ENCODE data around the gene DNAJB6. TPM values are rescaled to one million over a fixed set of nuclear protein-coding genes. Genes with fewer than 3 reads are reported as not detected.

The DNAJB6 gene
- total RNA-seq, 1 donor from 2014 or later = 97.2 TPM

DNA sequence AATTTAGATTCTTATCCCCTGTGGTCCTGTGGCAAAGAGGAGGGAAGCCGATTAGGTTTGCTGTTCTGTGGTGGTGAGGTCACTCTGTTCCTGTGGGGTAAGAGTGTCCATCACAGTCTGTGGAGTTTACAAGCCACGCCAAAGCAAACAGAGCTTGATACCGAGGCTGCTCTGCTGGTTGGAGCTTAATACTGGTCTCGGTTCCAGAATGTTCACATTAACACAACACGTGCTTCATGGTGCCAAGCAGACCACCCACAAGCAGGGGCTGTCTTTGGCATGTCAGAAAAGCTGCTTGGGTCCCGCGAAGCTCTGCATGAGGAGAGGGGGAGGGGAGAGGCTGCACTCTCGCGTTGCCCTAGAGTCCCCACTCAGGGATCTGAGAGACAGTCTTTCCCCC, 47.5 kb downstream of the DNAJB6 start:
- Mint-ChIP-seq H3K9me3 (no peaks in the 10 kb centered on the region), H3K4me1 (ENCODE audit: unreplicated experiment) (peaks cover 6% of the 10 kb centered on the region), H3K27ac (no peak overlapping the region), H3K36me3 (peaks cover 39% of the 10 kb centered on the region), H3K4me3 (no peak overlapping the region), H3K27me3 (no peaks in the 10 kb centered on the region)
- TF ChIP-seq, protein P1, sequence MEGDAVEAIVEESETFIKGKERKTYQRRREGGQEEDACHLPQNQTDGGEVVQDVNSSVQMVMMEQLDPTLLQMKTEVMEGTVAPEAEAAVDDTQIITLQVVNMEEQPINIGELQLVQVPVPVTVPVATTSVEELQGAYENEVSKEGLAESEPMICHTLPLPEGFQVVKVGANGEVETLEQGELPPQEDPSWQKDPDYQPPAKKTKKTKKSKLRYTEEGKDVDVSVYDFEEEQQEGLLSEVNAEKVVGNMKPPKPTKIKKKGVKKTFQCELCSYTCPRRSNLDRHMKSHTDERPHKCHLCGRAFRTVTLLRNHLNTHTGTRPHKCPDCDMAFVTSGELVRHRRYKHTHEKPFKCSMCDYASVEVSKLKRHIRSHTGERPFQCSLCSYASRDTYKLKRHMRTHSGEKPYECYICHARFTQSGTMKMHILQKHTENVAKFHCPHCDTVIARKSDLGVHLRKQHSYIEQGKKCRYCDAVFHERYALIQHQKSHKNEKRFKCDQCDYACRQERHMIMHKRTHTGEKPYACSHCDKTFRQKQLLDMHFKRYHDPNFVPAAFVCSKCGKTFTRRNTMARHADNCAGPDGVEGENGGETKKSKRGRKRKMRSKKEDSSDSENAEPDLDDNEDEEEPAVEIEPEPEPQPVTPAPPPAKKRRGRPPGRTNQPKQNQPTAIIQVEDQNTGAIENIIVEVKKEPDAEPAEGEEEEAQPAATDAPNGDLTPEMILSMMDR (conservative IDR thresholded peaks at IDR 0.05) = no peak
- no peak for DNase-seq (ENCODE audit: extremely low spot score, unreplicated experiment)

DNA sequence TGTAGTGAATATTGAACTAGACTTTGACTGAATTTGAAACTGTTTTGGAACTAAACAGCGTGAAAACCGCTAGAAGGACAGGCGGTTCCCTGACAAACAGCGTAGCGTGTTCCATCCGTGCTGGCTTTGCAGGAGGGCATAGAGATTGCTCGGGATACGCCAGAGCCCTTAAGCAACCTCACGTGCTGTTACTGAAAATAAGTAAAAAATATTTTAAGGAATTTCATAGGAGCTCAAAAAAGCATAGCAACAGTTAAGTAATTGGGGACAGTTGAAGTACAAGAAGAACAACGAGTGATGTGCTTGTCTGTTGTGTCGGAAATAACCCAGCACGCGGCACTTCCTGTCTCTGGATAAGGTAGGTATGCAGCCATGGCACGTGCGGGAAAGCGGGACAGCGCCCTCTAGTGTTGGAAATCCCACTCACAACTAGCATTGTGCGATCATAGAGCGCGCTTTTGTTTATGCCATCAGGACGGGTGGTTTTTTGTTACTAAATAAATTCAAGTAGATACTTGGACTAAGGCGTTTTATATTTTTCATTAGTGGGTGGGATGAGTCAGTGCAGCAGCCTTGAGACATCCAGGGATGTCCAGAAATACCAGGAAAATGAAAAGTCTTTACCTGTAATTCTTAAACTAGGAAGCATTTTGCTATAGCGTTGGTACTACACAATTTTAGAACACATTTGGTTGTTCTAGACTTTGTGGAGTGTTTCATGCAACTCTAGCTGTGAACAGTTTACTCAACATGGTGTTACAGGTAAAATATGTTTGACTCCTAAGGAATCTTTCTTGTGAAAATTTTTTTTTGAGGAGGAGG, 50.4 kb downstream of the DNAJB6 start:
- Mint-ChIP-seq H3K27me3 (no peaks in the 10 kb centered on the region), H3K4me3 (no peak overlapping the region), H3K27ac (peak overlapping the region; percentile 61), H3K4me1 (ENCODE audit: unreplicated experiment) (peaks cover 6% of the 10 kb centered on the region), H3K9me3 (no peaks in the 10 kb centered on the region), H3K36me3 (peaks cover 39% of the 10 kb centered on the region)
- TF ChIP-seq, protein P1 (conservative IDR thresholded peaks at IDR 0.05) = peak; percentile 97
- no peak for DNase-seq (ENCODE audit: extremely low spot score, unreplicated experiment)

DNA sequence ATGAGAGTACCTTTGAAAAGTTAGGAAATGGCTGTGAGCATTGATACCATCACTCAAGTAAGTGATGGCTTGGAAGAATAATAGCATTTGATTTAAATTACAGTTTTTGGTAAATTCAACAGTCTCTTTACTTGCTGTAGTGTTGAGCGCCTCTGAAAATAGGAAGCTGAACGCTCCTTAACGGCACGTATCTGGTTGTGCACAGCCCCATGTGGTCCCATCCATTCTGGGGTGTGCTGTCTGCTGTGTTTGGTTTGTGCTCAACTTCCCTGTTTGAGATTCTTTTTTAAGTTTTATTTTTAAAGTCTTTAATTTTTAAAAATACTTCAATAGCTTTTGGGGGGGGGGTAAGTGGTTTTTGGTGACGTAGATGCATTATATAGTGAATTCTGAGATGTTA, 51.5 kb downstream of the DNAJB6 start:
- peaks cover 6% of the 10 kb centered on the region for H3K4me1 Mint-ChIP-seq (ENCODE audit: unreplicated experiment)
- no peak overlapping the region for H3K27ac Mint-ChIP-seq
- no peaks in the 10 kb centered on the region for H3K27me3 Mint-ChIP-seq
- peaks cover 34% of the 10 kb centered on the region for H3K36me3 Mint-ChIP-seq
- H3K4me3 Mint-ChIP-seq = no peak overlapping the region
- H3K9me3 Mint-ChIP-seq = no peaks in the 10 kb centered on the region
- no peak for DNase-seq (ENCODE audit: extremely low spot score, unreplicated experiment)
- TF ChIP-seq, protein P1 (conservative IDR thresholded peaks at IDR 0.05) = no peak

DNA sequence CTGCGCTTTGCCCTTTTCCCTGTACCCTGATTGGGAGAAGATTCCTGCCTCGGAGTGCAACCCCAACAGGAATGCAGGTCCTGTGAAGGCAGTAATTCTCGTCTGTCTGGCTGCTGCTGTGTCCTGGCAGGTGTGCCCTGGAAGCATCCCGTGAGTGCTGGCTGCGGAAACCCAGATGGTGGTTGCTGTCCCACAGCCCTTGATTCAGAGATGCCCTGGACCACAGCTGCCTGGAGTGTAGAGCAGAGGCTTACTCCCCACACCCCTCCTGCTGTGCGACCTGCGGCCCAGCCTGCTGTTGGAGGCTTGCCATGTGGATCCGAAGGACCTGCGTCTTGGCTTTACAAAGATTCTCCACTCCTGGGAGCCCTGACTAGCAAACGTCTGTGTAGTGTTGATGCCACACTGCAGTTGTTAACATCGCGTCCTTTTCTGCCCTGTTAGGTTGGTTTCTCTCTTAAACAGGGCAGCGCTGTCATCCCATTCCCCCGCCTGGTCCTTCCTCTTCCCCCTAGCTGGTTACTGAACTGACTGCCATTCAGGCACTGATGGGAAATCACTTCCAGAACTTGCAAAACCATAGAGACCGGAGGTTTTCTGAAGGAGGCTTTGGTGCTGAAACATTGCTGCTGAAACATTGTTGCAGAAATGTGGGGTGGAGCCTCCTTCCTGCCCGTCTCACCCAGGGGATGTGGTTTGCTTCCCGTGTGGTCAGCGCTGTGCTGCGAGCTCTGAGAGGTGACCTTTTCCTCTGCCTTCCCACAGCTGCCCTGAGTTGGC, 53.3 kb downstream of the DNAJB6 start:
- Mint-ChIP-seq H3K4me3 (no peak overlapping the region), H3K27ac (no peak overlapping the region), H3K36me3 (peaks cover 22% of the 10 kb centered on the region), H3K27me3 (no peaks in the 10 kb centered on the region), H3K4me1 (ENCODE audit: unreplicated experiment) (peaks cover 6% of the 10 kb centered on the region), H3K9me3 (no peaks in the 10 kb centered on the region)
- peak; percentile 55 for DNase-seq (ENCODE audit: extremely low spot score, unreplicated experiment)
- TF ChIP-seq, protein P1 (conservative IDR thresholded peaks at IDR 0.05) = no peak

DNA sequence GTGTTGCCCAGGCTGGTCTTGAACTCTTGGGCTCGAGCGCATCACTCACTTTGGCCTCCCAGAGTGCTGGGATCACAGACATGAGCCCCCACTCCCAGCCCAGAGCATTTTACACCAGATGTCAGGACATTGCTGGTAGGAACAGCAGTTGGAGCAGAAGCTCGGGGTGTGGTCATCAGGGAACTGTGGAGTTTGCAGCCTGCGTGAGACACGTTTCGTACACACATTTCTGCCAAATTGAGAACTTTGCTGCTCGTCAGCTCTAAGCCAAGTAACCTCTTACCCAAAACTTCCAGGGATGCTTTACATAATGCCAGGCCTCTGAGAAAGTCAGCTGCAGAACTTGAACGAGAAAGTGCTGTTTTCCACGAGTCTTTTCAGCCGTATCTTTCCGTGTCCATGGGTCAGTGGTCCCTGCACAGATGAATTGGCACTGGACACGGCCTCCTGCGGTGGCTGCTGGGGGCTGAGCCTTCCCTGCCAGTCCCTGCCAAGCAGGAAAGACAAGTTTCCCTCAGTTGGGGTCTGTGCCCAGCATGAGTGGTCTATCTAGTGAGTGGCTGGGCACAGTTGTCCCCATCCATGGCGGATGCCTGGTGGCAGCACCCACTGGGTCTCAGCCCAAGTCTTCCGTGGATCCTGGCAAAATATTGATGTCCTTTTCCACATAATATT, 54.4 kb downstream of the DNAJB6 start:
- no peaks in the 10 kb centered on the region for H3K27me3 Mint-ChIP-seq
- no peaks in the 10 kb centered on the region for H3K9me3 Mint-ChIP-seq
- DNase-seq (ENCODE audit: extremely low spot score, unreplicated experiment) = peak; percentile 24
- peaks cover 21% of the 10 kb centered on the region for H3K36me3 Mint-ChIP-seq
- H3K27ac Mint-ChIP-seq = no peak overlapping the region
- H3K4me3 Mint-ChIP-seq = no peak overlapping the region
- peaks cover 6% of the 10 kb centered on the region for H3K4me1 Mint-ChIP-seq (ENCODE audit: unreplicated experiment)
- TF ChIP-seq, protein P1 (conservative IDR thresholded peaks at IDR 0.05) = no peak
